GM23338 (cell line): ENCODE results near the gene SLX4IP. TPM values are rescaled to one million over a fixed set of nuclear protein-coding genes. Genes with fewer than 3 reads are reported as not detected.

Source experiments
- ATAC-seq: fragments of 200-7000 bp; cut with Tn5 transposase; 3 replicates; pipeline ENCODE4 v1.9.1; 2020
- DNase-seq: peaks from one replicate; pipeline ENCODE4 v3.0.0-alpha.2; 2015; ENCODE audit warnings: low spot score
- H2AFZ ChIP-seq: fragments of 200-600 bp; sonication (generic); 2 replicates; pipeline ENCODE4 v1.8.0; 2016; ENCODE audit warnings: antibody characterized with exemption, mild to moderate bottlenecking, moderate library complexity
- H3F3A ChIP-seq: fragments of 200-600 bp; sonication (generic); replicated peaks from 2 replicates; pipeline ENCODE4 v1.8.0; 2017; ENCODE audit warnings: antibody characterized with exemption, mixed run types, low read depth
- H3K27ac ChIP-seq: fragments of 200-600 bp; sonication (generic); 2 replicates; pipeline ENCODE4 v1.6.1; 2016; ENCODE audit warnings: low read depth
- H3K27me3 ChIP-seq: fragments of 200-600 bp; sonication (generic); 2 replicates; pipeline ENCODE4 v1.8.0; 2016; ENCODE audit warnings: mild to moderate bottlenecking, mixed run types, moderate library complexity; ENCODE audit not compliant: insufficient read depth
- H3K36me3 ChIP-seq: fragments of 200-600 bp; sonication (generic); 2 replicates; pipeline ENCODE4 v1.8.0; 2016; ENCODE audit warnings: mild to moderate bottlenecking; ENCODE audit not compliant: insufficient read depth
- H3K4me1 ChIP-seq: fragments of 200-600 bp; sonication (generic); 2 replicates; pipeline ENCODE4 v1.8.0; 2016; ENCODE audit warnings: mild to moderate bottlenecking, moderate library complexity; ENCODE audit not compliant: insufficient read depth
- H3K4me2 ChIP-seq: fragments of 200-600 bp; sonication (generic); 2 replicates; pipeline ENCODE4 v1.7.1; 2017; ENCODE audit warnings: mixed run types
- H3K4me3 ChIP-seq: fragments of 200-600 bp; sonication (generic); 2 replicates; pipeline ENCODE4 v1.6.1; 2016; ENCODE audit warnings: mixed run types
- H3K79me2 ChIP-seq: fragments of 200-600 bp; sonication (generic); replicated peaks from 2 replicates; pipeline ENCODE4 v1.8.0; 2017; ENCODE audit warnings: mild to moderate bottlenecking; ENCODE audit not compliant: insufficient read depth
- H3K9me2 ChIP-seq: fragments of 200-600 bp; sonication (generic); 2 replicates; pipeline ENCODE4 v1.8.0; 2017; ENCODE audit not compliant: insufficient read depth
- H4K20me1 ChIP-seq: fragments of 200-600 bp; sonication (generic); replicated peaks from 2 replicates; pipeline ENCODE4 v1.8.0; 2017; ENCODE audit warnings: mild to moderate bottlenecking; ENCODE audit not compliant: insufficient read depth
- H3K27ac Mint-ChIP-seq: 2 replicates; pipeline ENCODE4 v1.8.0; 2020; ENCODE audit warnings: inconsistent platforms, mild to moderate bottlenecking, moderate library complexity, mixed read lengths
- H3K27me3 Mint-ChIP-seq: 3 replicates; pipeline ENCODE4 v1.8.0; 2022; ENCODE audit warnings: low read depth, mild to moderate bottlenecking, moderate library complexity, mixed read lengths, inconsistent platforms; ENCODE audit not compliant: insufficient read depth, poor library complexity
- H3K36me3 Mint-ChIP-seq: 3 replicates; pipeline ENCODE4 v1.8.0; 2021; ENCODE audit warnings: low read depth, mild to moderate bottlenecking, inconsistent platforms, moderate library complexity, mixed read lengths
- H3K4me1 Mint-ChIP-seq: 3 replicates; pipeline ENCODE4 v1.8.0; 2020; ENCODE audit warnings: mild to moderate bottlenecking, inconsistent platforms, mixed read lengths
- H3K4me3 Mint-ChIP-seq: 3 replicates; pipeline ENCODE4 v1.8.0; 2021; ENCODE audit warnings: moderate library complexity, mild to moderate bottlenecking, inconsistent platforms, mixed read lengths
- H3K9me3 Mint-ChIP-seq: 3 replicates; pipeline ENCODE4 v1.8.0; 2020; ENCODE audit warnings: moderate library complexity, mild to moderate bottlenecking, inconsistent platforms, mixed read lengths
- CREB1 ChIP-seq: fragments of 250-450 bp; sonication (Bioruptor Pico); IDR thresholded peaks from 2 replicates; pipeline ENCODE4 v1.5.0; 2020; ENCODE audit warnings: low read depth, mild to moderate bottlenecking, moderate library complexity
- CTCF ChIP-seq, 2 experiments: fragments of 200-600 bp in 1 of 2; sonication (generic) in 1 of 2; conservative IDR thresholded peaks; 2 replicates each; pipeline versions ENCODE4 v1.5.1 to v1.6.1; 2016 to 2017; ENCODE audit warnings: antibody characterized with exemption in 2 of 2, low read depth in 2 of 2, mild to moderate bottlenecking in 2 of 2, moderate library complexity in 1 of 2
- ETS1 ChIP-seq: IDR thresholded peaks from 2 replicates; pipeline ENCODE4 v1.6.1; 2016; ENCODE audit warnings: antibody characterized with exemption
- EZH2 ChIP-seq: fragments of 200-600 bp; sonication (generic); IDR thresholded peaks from one replicate; pipeline ENCODE4 v1.8.0; 2017; ENCODE audit warnings: antibody characterized with exemption, mild to moderate bottlenecking, low read depth; ENCODE audit not compliant: unreplicated experiment
- EZH2phosphoT487 ChIP-seq: fragments of 200-600 bp; sonication (generic); IDR thresholded peaks from one replicate; pipeline ENCODE4 v1.8.1; 2018; ENCODE audit warnings: antibody characterized with exemption; ENCODE audit not compliant: unreplicated experiment
- JUNB ChIP-seq: IDR thresholded peaks from one replicate; pipeline ENCODE4 v1.6.1; 2016; ENCODE audit warnings: antibody characterized with exemption; ENCODE audit not compliant: unreplicated experiment
- NANOG ChIP-seq: IDR thresholded peaks from 2 replicates; pipeline ENCODE4 v1.6.1; 2016; ENCODE audit warnings: antibody characterized with exemption, borderline replicate concordance
- POLR2AphosphoS5 ChIP-seq: IDR thresholded peaks from 2 replicates; pipeline ENCODE4 v1.6.1; 2016; ENCODE audit warnings: antibody characterized with exemption, low read depth
- REST ChIP-seq: IDR thresholded peaks from one replicate; pipeline ENCODE4 v1.6.1; 2018; ENCODE audit warnings: antibody characterized with exemption; ENCODE audit not compliant: unreplicated experiment
- STAT1 ChIP-seq: IDR thresholded peaks from one replicate; pipeline ENCODE4 v1.6.1; 2016; ENCODE audit warnings: antibody characterized with exemption; ENCODE audit not compliant: unreplicated experiment
- ZNF114 ChIP-seq: fragments of 250-450 bp; sonication (Bioruptor Pico); IDR thresholded peaks from 2 replicates; pipeline ENCODE4 v1.5.0; 2020; ENCODE audit warnings: mild to moderate bottlenecking, moderate library complexity
- ZNF331 ChIP-seq: fragments of 250-450 bp; sonication (Bioruptor Pico); IDR thresholded peaks from 2 replicates; pipeline ENCODE4 v1.5.0; 2020; ENCODE audit warnings: low read depth, mild to moderate bottlenecking, moderate library complexity
- polyA plus RNA-seq: library from polyadenylated mRNA; unstranded; fragments of >200 nt; fragmentation: Nextera tagmentation; extraction: Ambion mirVana; gene quantifications from 2 replicates; pipeline ENCODE4 v1.2.1, GENCODE V29; 2016
- total RNA-seq: library from RNA; depleted of rRNA; stranded (reverse); fragments of >200 nt; shearing (Covaris generic); gene quantifications from 2 replicates; pipeline ENCODE4 v1.2.3, GENCODE V29; 2014

Gene SLX4IP
- total and polyA plus RNA-seq, 2 experiments from 2014 or later = 9.1 to 9.8 TPM

GRCh38 chr20:10578607-10579006 is 143.5 kb downstream of the SLX4IP start:
- H4K20me1 ChIP-seq = no peaks in the 10 kb centered on the region
- H3K4me1 ChIP-seq = 0 out of 2 replicates have a peak, but pooled peaks cover 3% of the 10 kb centered on the region
- no peaks in the 10 kb centered on the region for H3K27me3 ChIP-seq
- H3F3A ChIP-seq = no peaks in the 10 kb centered on the region
- H3K79me2 ChIP-seq = no peaks in the 10 kb centered on the region
- H3K4me1 Mint-ChIP-seq = peaks cover 24% of the 10 kb centered on the region
- no peaks in the 10 kb centered on the region for H3K9me3 Mint-ChIP-seq
- DNase-seq (no peak), ATAC-seq (no peak)
- TF ChIP-seq EZH2 = no peak
- no peak for TF ChIP-seq ZNF331 (CRISPR knock-in tag)
- TF ChIP-seq ETS1 = no peak
- TF ChIP-seq EZH2phosphoT487 = no peak
- TF ChIP-seq STAT1 = no peak
- TF ChIP-seq JUNB = no peak
- TF ChIP-seq CTCF (conservative IDR thresholded peaks at IDR 0.05; ENCODE audit: low read depth in 2 of 2) = no peak
- TF ChIP-seq POLR2AphosphoS5 = no peak
- no peak for TF ChIP-seq REST
- no peak for TF ChIP-seq ZNF114 (CRISPR knock-in tag)
- H3K27ac Mint-ChIP-seq = no peak overlapping the region
- H3K36me3 ChIP-seq = no peaks in the 10 kb centered on the region
- no peak overlapping the region for H3K4me3 ChIP-seq
- no peaks in the 10 kb centered on the region for H3K27me3 Mint-ChIP-seq
- no peak overlapping the region for H3K4me2 ChIP-seq
- H3K36me3 Mint-ChIP-seq = no peaks in the 10 kb centered on the region
- no peak overlapping the region for H2AFZ ChIP-seq
- H3K9me2 ChIP-seq = no peaks in the 10 kb centered on the region
- no peak overlapping the region for H3K4me3 Mint-ChIP-seq
- no peak overlapping the region for H3K27ac ChIP-seq

GRCh38 chr20:10579942-10580341 is 144.8 kb downstream of the SLX4IP start:
- H3K4me1 Mint-ChIP-seq = peaks cover 34% of the 10 kb centered on the region
- Histone ChIP-seq H3K36me3 (no peaks in the 10 kb centered on the region), H3K79me2 (no peaks in the 10 kb centered on the region), H4K20me1 (no peaks in the 10 kb centered on the region), H3F3A (no peaks in the 10 kb centered on the region), H3K4me1 (0 out of 2 replicates have a peak, but pooled peaks cover 13% of the 10 kb centered on the region), H3K4me2 (no peak overlapping the region), H3K27ac (no peak overlapping the region), H3K27me3 (no peaks in the 10 kb centered on the region), H3K4me3 (no peak overlapping the region), H2AFZ (no peak overlapping the region), H3K9me2 (no peaks in the 10 kb centered on the region)
- H3K36me3 Mint-ChIP-seq = no peaks in the 10 kb centered on the region
- ATAC-seq (no peak), DNase-seq (no peak)
- H3K4me3 Mint-ChIP-seq = no peak overlapping the region
- no peaks in the 10 kb centered on the region for H3K9me3 Mint-ChIP-seq
- no peaks in the 10 kb centered on the region for H3K27me3 Mint-ChIP-seq
- H3K27ac Mint-ChIP-seq = no peak overlapping the region
- TF ChIP-seq EZH2 = no peak
- no peak for TF ChIP-seq REST
- no peak for TF ChIP-seq NANOG
- no peak for TF ChIP-seq CREB1 (CRISPR knock-in tag)
- TF ChIP-seq STAT1 = no peak
- no peak for TF ChIP-seq ZNF114 (CRISPR knock-in tag)
- TF ChIP-seq EZH2phosphoT487 = no peak
- TF ChIP-seq POLR2AphosphoS5 = no peak
- TF ChIP-seq ETS1 = no peak
- TF ChIP-seq JUNB = no peak
- no peak for TF ChIP-seq ZNF331 (CRISPR knock-in tag)
